ENCODE measurements around the gene RDH12. TPM values are rescaled to one million over a fixed set of nuclear protein-coding genes. Genes with fewer than 3 reads are reported as not detected.

RDH12 gene
- total and polyA plus RNA-seq, 8 donors = 0.12 to 1.2 (median 0.54) TPM

GRCh38 chr14:67725171-67725570 lies 23.5 kb downstream of the RDH12 start:
- no peak overlapping the region for H3K4me3 ChIP-seq
- no peak for ATAC-seq
- no peak for TF ChIP-seq CTCF (IDR thresholded peaks at IDR 0.05)
- intact Hi-C loops (cut with DNase I) = no loop called here
- H3K27me3 ChIP-seq = peaks cover 0 to 27% of the 10 kb centered on the region in 2 donors
- H3K9me3 ChIP-seq = no peaks in the 10 kb centered on the region
- no peaks in the 10 kb centered on the region for H3K36me3 ChIP-seq
- no peak for DNase-seq
- H3K4me1 ChIP-seq = no peaks in the 10 kb centered on the region
- H3K27ac ChIP-seq = no peak overlapping the region

GRCh38 chr14:67727361-67727760 lies 25.7 kb downstream of the RDH12 start:
- no peak for DNase-seq
- intact Hi-C loops (cut with DNase I) = no loop called here
- Histone ChIP-seq H3K36me3 (no peaks in the 10 kb centered on the region), H3K4me3 (no peak overlapping the region), H3K4me1 (no peaks in the 10 kb centered on the region), H3K27me3 (peaks cover 0 to 21% of the 10 kb centered on the region in 2 donors), H3K9me3 (no peaks in the 10 kb centered on the region), H3K27ac (no peak overlapping the region)
- no peak for ATAC-seq
- no peak for TF ChIP-seq CTCF (IDR thresholded peaks at IDR 0.05)

GRCh38 chr14:67728258-67728657 lies 26.6 kb downstream of the RDH12 start:
- no peak overlapping the region for H3K4me3 ChIP-seq
- no peak overlapping the region for H3K27ac ChIP-seq
- DNase-seq (no peak), ATAC-seq (no peak)
- TF ChIP-seq CTCF (IDR thresholded peaks at IDR 0.05) = no peak
- H3K27me3 ChIP-seq = peaks cover 0 to 13% of the 10 kb centered on the region in 2 donors
- no peaks in the 10 kb centered on the region for H3K4me1 ChIP-seq
- intact Hi-C loops (cut with DNase I) = no loop called here
- no peaks in the 10 kb centered on the region for H3K9me3 ChIP-seq
- no peaks in the 10 kb centered on the region for H3K36me3 ChIP-seq

GRCh38 chr14:67729072-67729885 lies 27.6 kb downstream of the RDH12 start:
- DNase-seq (peak; percentile 13 to 77 (median 60)), ATAC-seq (peak; percentile 91)
- H3K9me3 ChIP-seq = no peaks in the 10 kb centered on the region
- no peaks in the 10 kb centered on the region for H3K36me3 ChIP-seq
- TF ChIP-seq CTCF (IDR thresholded peaks at IDR 0.05) = no peak
- no peak overlapping the region for H3K4me3 ChIP-seq
- H3K27ac ChIP-seq = no peak overlapping the region
- peaks cover 0 to 3% of the 10 kb centered on the region in 2 donors for H3K27me3 ChIP-seq
- H3K4me1 ChIP-seq = no peaks in the 10 kb centered on the region
- intact Hi-C loops (cut with DNase I) = no loop called here

- Histone ChIP-seq H3K4me3 (no peak overlapping the region), H3K27me3 (no peaks in the 10 kb centered on the region), H3K4me1 (no peaks in the 10 kb centered on the region), H3K36me3 (no peaks in the 10 kb centered on the region), H3K27ac (no peak overlapping the region), H3K9me3 (no peaks in the 10 kb centered on the region)
- TF ChIP-seq CTCF (IDR thresholded peaks at IDR 0.05) = no peak
- ATAC-seq (no peak), DNase-seq (no peak)
- intact Hi-C loops (cut with DNase I) = no loop called here
Observed at GRCh38 chr14:67733616-67734015, 31.9 kb downstream of the RDH12 start.

Measured in left lung (tissue), 10 donors.